Fibroblast of pulmonary artery (primary cell): ENCODE data around the gene ACVR1B.
"Not testable (repeated sequence)": the region's sequence is repeated elsewhere in the genome, so short reads cannot be mapped to it uniquely, and the experiment has no call there.

Experiments
- DNase-seq: peaks from one replicate; pipeline ENCODE4 v3.0.0-alpha.2; 2010; ENCODE audit warnings: low read depth
- H3K4me3 ChIP-seq: replicated peaks from 2 replicates; pipeline ENCODE4 v1.5.1; 2011; ENCODE audit warnings: low read depth, mild to moderate bottlenecking, control low read depth, low read length, moderate library complexity
- CTCF ChIP-seq: IDR thresholded peaks from 2 replicates; pipeline ENCODE4 v1.5.1; 2011; ENCODE audit warnings: mild to moderate bottlenecking, control low read depth, low read length, inconsistent platforms; ENCODE audit errors: missing control alignments

Gene ACVR1B

GRCh38 chr12:51977320-51977753 is 25.8 kb downstream of the ACVR1B start:
- peak; percentile 86 for DNase-seq
- no peak overlapping the region for H3K4me3 ChIP-seq
- TF ChIP-seq CTCF: no peak

DNA sequence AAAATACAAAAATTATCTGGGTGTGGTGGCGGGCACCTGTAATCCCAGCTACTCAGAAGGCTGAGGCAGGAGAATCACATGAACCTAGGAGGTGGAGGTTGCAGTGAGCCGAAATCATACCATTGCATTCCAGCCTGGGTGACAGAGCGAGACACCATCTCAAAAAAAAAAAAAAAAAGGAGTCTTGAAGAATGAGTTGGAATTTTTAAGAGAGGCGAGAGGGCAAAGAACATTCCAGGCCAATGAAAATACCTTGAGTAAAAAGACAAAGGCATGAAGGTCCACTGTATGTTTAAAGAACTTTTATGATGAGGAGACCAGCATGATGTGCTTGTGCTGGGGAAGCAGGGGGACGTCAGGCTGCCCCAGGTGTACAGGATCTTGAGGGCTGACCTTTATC is 27.8 kb downstream of the ACVR1B start:
- not testable (repeated sequence) for DNase-seq, H3K4me3 ChIP-seq

GRCh38 chr12:51980051-51980808 is 28.7 kb downstream of the ACVR1B start:
- DNase-seq: peak; percentile 81
- peak; percentile 98 for TF ChIP-seq CTCF
- H3K4me3 ChIP-seq: no peak overlapping the region

DNA sequence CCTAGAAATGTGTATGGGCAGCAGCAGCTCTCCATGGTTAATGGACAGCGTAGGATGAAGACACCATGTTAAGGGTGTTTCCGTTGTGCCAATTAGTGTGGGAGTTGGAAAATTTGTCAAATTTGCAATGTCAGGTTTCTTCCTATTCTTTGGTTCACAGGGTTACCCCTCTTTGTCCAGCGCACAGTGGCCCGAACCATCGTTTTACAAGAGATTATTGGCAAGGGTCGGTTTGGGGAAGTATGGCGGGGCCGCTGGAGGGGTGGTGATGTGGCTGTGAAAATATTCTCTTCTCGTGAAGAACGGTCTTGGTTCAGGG is 29.3 kb downstream of the ACVR1B start:
- H3K4me3 ChIP-seq: no peak overlapping the region
- no peak for DNase-seq
- TF ChIP-seq CTCF: no peak

GRCh38 chr12:51984657-51985056 is 33.2 kb downstream of the ACVR1B start:
- TF ChIP-seq CTCF: no peak
- H3K4me3 ChIP-seq: no peak overlapping the region
- DNase-seq: no peak

DNA sequence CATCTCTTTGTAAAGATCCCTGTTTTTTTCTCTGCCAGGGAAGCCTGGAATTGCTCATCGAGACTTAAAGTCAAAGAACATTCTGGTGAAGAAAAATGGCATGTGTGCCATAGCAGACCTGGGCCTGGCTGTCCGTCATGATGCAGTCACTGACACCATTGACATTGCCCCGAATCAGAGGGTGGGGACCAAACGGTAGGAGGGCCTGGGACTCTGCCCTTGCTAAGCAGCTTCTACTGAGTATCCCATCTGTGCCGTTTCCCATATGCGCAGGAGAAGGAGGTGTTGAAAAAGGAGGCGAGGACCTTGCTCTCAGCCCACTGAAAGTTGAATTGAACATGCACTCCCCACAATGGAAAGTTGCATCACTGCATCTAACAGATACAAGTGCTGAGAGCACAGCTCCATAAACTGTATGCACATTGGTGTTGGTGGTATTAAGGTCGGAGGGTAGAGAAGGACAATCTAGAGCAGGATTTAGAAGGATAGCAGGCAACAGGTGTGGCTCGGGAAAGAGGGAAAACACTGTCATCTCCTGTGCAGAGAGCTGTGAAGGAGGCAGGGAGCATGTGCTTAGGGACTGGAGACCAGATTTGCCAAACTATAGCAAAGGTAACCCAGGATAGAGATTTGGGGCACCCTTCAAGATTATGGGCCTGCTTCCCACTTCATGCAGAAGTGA is 33.8 kb downstream of the ACVR1B start:
- DNase-seq: no peak
- no peak for TF ChIP-seq CTCF

GRCh38 chr12:51986834-51987233 is 35.3 kb downstream of the ACVR1B start:
- DNase-seq: no peak
- no peak overlapping the region for H3K4me3 ChIP-seq
- TF ChIP-seq CTCF: no peak

More for the DNA sequence above, 33.8 kb downstream of the ACVR1B start:
- no peak overlapping the region for H3K4me3 ChIP-seq
